ENCODE results near the gene NDC80. TPM values are rescaled to one million over a fixed set of nuclear protein-coding genes. Genes with fewer than 3 reads are reported as not detected.

NDC80 gene
- 68.9 and 113 TPM in 2 replicates for total RNA-seq (2011; cell fraction: chromatin; rRNA removed; ENCODE audit: low replicate concordance)
- total RNA-seq (2011; cell fraction: nucleolus; rRNA removed), result 48.7 and 60.1 TPM in 2 replicates
- 79.1 and 126 TPM in 2 replicates for total RNA-seq (2011; cell fraction: nucleoplasm; rRNA removed)
- total RNA-seq (2014; rRNA removed), result 68.1 and 71.1 TPM in 2 replicates
- 90.9 and 113 TPM in 2 replicates for total RNA-seq (2014; rRNA removed; fragmentation: Illumina TruSeq; extraction: Trizol)
- 66.7 and 70.4 TPM in 2 replicates for total RNA-seq (2015; rRNA removed; fragmentation: Illumina TruSeq; extraction: Trizol)
- total RNA-seq (2021), result 57.0 and 65.2 TPM in 2 replicates
- polyA plus RNA-seq (2011; rRNA removed), result 74.9 and 85.7 TPM in 2 replicates
- 15.8 and 23.4 TPM in 2 replicates for polyA plus RNA-seq (2011; cell fraction: cytosol; rRNA removed)
- 45.5 and 71.8 TPM in 2 replicates for polyA plus RNA-seq (2011; cell fraction: nucleus; rRNA removed)
- 57.1 and 60.2 TPM in 2 replicates for polyA plus RNA-seq (2012)
- polyA plus RNA-seq (2014; fragmentation: Illumina TruSeq; extraction: Trizol), result 79.2 and 83.3 TPM in 2 replicates
- 10 to 100 TPM; 89.3 to 97.9 TPM for polyA plus RNA-seq (2014; fragmentation: Nextera tagmentation; extraction: Ambion mirVana)
- 72.0 and 82.2 TPM in 2 replicates for polyA plus RNA-seq (2014; rRNA removed)
- polyA minus RNA-seq (2011; rRNA and poly(A)+ RNA removed), result 79.0 and 99.1 TPM in 2 replicates
- polyA minus RNA-seq (2011; cell fraction: cytosol; rRNA and poly(A)+ RNA removed), result 29.9 and 36.9 TPM in 2 replicates
- polyA minus RNA-seq (2011; cell fraction: nucleus; rRNA and poly(A)+ RNA removed), result 63.4 and 97.6 TPM in 2 replicates
- Bru-seq, nascent RNA, result percentile 88 among the genes with signal in this experiment
- percentile 92 among the genes with signal in this experiment for BruChase-seq, experiment 1, labeled RNA remaining after a 2-hour chase
- BruChase-seq, experiment 2, labeled RNA remaining after a 6-hour chase, result percentile 92 among the genes with signal in this experiment
- long read RNA-seq, experiment 1, transcript NDC80-201 (17 exons, 2,172 nt), result major isoform, 205 of 252 reads
- long read RNA-seq, experiment 1, partial matches to known transcripts, result 31 of 252 reads
- long read RNA-seq, experiment 1, other reads (novel, unspliced or antisense), result 16 of 252 reads
- long read RNA-seq, experiment 2, transcript NDC80-201 (17 exons, 2,172 nt), result major isoform, 28 of 62 reads
- long read RNA-seq, experiment 2, partial matches to known transcripts, result 15 of 62 reads
- long read RNA-seq, experiment 2, other reads (novel, unspliced or antisense), result 19 of 62 reads
- long read RNA-seq, experiment 3, transcript NDC80-201 (17 exons, 2,172 nt), result major isoform, 50 of 92 reads
- long read RNA-seq, experiment 3, partial matches to known transcripts, result 36 of 92 reads
- long read RNA-seq, experiment 3, other reads (novel, unspliced or antisense), result 6 of 92 reads

GRCh38 chr18:2571200-2572170 lies at the start of gene NDC80, which contains the start of gene METTL4:
Gene NDC80 (plus strand): TSS chr18:2571557. CDS start chr18:2572986, 1,429 bp downstream.
Gene METTL4 (minus strand): TSS chr18:2571505. CDS start chr18:2567216, 4,289 bp downstream.
- POLR2A ChIA-PET, result interaction anchor here (0.6 to 4.5 kb wide), 12 partner anchors 8 to 423 kb away, joined by 3 to 18 read pairs (median 3); no protein-coding TSS in a partner anchor
- Histone ChIP-seq H3K9ac (ENCODE audit: insufficient read depth in 1 of 2, low read depth in 2 of 2, low read length in 2 of 2) (peak within 1 kb of the TSS; percentile 96 to 100), H3K36me3 (ENCODE audit: control insufficient read depth, insufficient read depth, low read length) (peaks cover 30% of the 10 kb centered on the region), H3K4me3 (peak within 1 kb of the TSS; percentile 61), H3K9me1 (ENCODE audit: control insufficient read depth, insufficient read depth, low read length) (no peaks in the 10 kb centered on the region), H3K4me2 (ENCODE audit: insufficient read depth, low read length) (peak within 1 kb of the TSS; percentile 92), H4K20me1 (replicated peaks; ENCODE audit: control insufficient read depth, insufficient read depth, low read length) (no peaks in the 10 kb centered on the region), H3K9me3 (replicated peaks; ENCODE audit: control insufficient read depth, insufficient read depth, low read depth, low read length) (no peaks in the 10 kb centered on the region), H2AFZ (ENCODE audit: low read depth, low read length) (peak within 1 kb of the TSS; percentile 99), H3K27ac (ENCODE audit: extremely low read depth, low read depth, low read length) (peak within 1 kb of the TSS; percentile 98), H3K4me1 (replicated peaks in 1 of 2; ENCODE audit: control insufficient read depth in 2 of 2, insufficient read depth in 2 of 2, low read length in 2 of 2) (peaks cover 10 to 18% of the 10 kb centered on the region in 2 experiments; a peak in 3 of 5 replicates), H3K27me3 (ENCODE audit: control insufficient read depth in 2 of 2, insufficient read depth in 2 of 2, low read length in 2 of 2) (no peaks in the 10 kb centered on the region), H3K79me2 (ENCODE audit: control insufficient read depth, insufficient read depth, low read length) (peaks cover 78% of the 10 kb centered on the region)
- intact Hi-C loops (cut with micrococcal nuclease) (loop anchor here (5.0 kb wide), 1 partner anchor 86 kb away; the partner anchor contains the start of gene SMCHD1), in situ Hi-C loops (cut with MboI) (no loop called here)
- FAIRE-seq (peak; percentile 83), DNase-seq (ENCODE audit: extremely low read depth in 1 of 4, low spot score in 3 of 4) (peak; percentile 86 to 97 (median 87)), ATAC-seq (peak; percentile 79)
- CTCF ChIA-PET (ENCODE audit: low intra/inter-chr PET ratio), result no interaction called here
- BruUV-seq (replicated peaks), result no TSS peak
- under 1% methylated on average over 55 of the region's 55 CpGs for WGBS (ENCODE audit: insufficient coverage, low coverage, missing lambda C conversion rate)
- TF ChIP-seq MCM2 (IDR thresholded peaks at IDR 0.05; ENCODE audit: low read depth), result no peak
- no peak for TF ChIP-seq SIRT6 (IDR thresholded peaks at IDR 0.05; ENCODE audit: low read depth, low read length)
- TF ChIP-seq NBN (IDR thresholded peaks at IDR 0.05; ENCODE audit: low read depth), result peak; percentile 97; the same call in 1 of the 2 replicates
- no peak for TF ChIP-seq POLR3A (IDR thresholded peaks at IDR 0.05; ENCODE audit: borderline replicate concordance, extremely low read depth, insufficient read depth, insufficient read length)
- no peak for TF ChIP-seq ZNF174 (CRISPR knock-in tag; IDR thresholded peaks at IDR 0.05)
- peak; percentile 59; the same call in 1 of the 2 replicates for TF ChIP-seq ZBTB9 (CRISPR knock-in tag; IDR thresholded peaks at IDR 0.05)
- peak; percentile 64 for TF ChIP-seq BRD9 (IDR thresholded peaks at IDR 0.05; ENCODE audit: low read depth, partially characterized antibody)
- TF ChIP-seq MITF (IDR thresholded peaks at IDR 0.05), result no peak
- no peak for TF ChIP-seq ZNF583 (CRISPR knock-in tag; IDR thresholded peaks at IDR 0.05)
- TF ChIP-seq ZSCAN29 (IDR thresholded peaks at IDR 0.05), result no peak
- 0 out of 2 replicates have a peak, but pooled peaks have one; percentile 7 for TF ChIP-seq ATF4 (CRISPR knock-in tag; IDR thresholded peaks at IDR 0.05)
- no peak for TF ChIP-seq ZNF586 (CRISPR knock-in tag; conservative IDR thresholded peaks at IDR 0.05)

Data from K562 (cell line).